Keratinocyte (primary cell): Measurements from ENCODE around the gene YJU2.

Experiments used
- EZH2 ChIP-seq: IDR thresholded peaks from one replicate; pipeline ENCODE4 v1.6.1; 2012; ENCODE audit warnings: inconsistent platforms, mild to moderate bottlenecking, low read length, moderate library complexity
- TF ChIP-seq, protein P1 (sequence below), 3 experiments: IDR thresholded peaks in 1 of 3; conservative IDR thresholded peaks in 1 of 3; optimal IDR thresholded peaks in 1 of 3; 2 replicates in 2 of 3; 3 replicates in 1 of 3; pipeline versions ENCODE3 to v1.5.1; 2011; ENCODE audit warnings: low read length in 3 of 3, mild to moderate bottlenecking in 3 of 3, moderate library complexity in 2 of 3, control low read depth in 1 of 3, inconsistent platforms in 1 of 3; ENCODE audit not compliant: insufficient read depth in 2 of 3; ENCODE audit errors: extremely low read depth in 1 of 3

GRCh38 chr19:4258181-4258580 is 11.3 kb downstream of the YJU2 start:
- TF ChIP-seq, protein P1, sequence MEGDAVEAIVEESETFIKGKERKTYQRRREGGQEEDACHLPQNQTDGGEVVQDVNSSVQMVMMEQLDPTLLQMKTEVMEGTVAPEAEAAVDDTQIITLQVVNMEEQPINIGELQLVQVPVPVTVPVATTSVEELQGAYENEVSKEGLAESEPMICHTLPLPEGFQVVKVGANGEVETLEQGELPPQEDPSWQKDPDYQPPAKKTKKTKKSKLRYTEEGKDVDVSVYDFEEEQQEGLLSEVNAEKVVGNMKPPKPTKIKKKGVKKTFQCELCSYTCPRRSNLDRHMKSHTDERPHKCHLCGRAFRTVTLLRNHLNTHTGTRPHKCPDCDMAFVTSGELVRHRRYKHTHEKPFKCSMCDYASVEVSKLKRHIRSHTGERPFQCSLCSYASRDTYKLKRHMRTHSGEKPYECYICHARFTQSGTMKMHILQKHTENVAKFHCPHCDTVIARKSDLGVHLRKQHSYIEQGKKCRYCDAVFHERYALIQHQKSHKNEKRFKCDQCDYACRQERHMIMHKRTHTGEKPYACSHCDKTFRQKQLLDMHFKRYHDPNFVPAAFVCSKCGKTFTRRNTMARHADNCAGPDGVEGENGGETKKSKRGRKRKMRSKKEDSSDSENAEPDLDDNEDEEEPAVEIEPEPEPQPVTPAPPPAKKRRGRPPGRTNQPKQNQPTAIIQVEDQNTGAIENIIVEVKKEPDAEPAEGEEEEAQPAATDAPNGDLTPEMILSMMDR (optimal IDR thresholded peaks at IDR 0.05 in 1 of 3, IDR thresholded peaks at IDR 0.05 in 1 of 3, conservative IDR thresholded peaks at IDR 0.05 in 1 of 3; ENCODE audit: extremely low read depth in 1 of 3, insufficient read depth in 2 of 3, low read length in 3 of 3) = no peak
- no peak for TF ChIP-seq EZH2
